HFFc6 (cell line): ENCODE measurements around the gene BPIFB2. TPM values are rescaled to one million over a fixed set of nuclear protein-coding genes. Genes with fewer than 3 reads are reported as not detected.
"Not testable (repeated sequence)": the region's sequence is repeated elsewhere in the genome, so short reads cannot be mapped to it uniquely, and the experiment has no call there.

Source experiments
- DNase-seq: peaks from one replicate; pipeline ENCODE4 v3.0.0-alpha.2; 2018
- H3K27ac Mint-ChIP-seq: 2 replicates; pipeline ENCODE4 v1.8.0; 2020; ENCODE audit warnings: mild to moderate bottlenecking, mixed read lengths
- H3K27me3 Mint-ChIP-seq: 2 replicates; pipeline ENCODE4 v1.8.0; 2021; ENCODE audit warnings: mild to moderate bottlenecking, moderate library complexity, mixed read lengths; ENCODE audit not compliant: insufficient read depth
- H3K36me3 Mint-ChIP-seq: 2 replicates; pipeline ENCODE4 v1.8.0; 2021; ENCODE audit warnings: low read depth, mixed read lengths
- H3K4me1 Mint-ChIP-seq: 2 replicates; pipeline ENCODE4 v1.8.0; 2020; ENCODE audit warnings: low read depth, mixed read lengths
- H3K4me3 Mint-ChIP-seq: 2 replicates; pipeline ENCODE4 v1.8.0; 2020; ENCODE audit warnings: mild to moderate bottlenecking, moderate library complexity, mixed read lengths
- H3K9me3 Mint-ChIP-seq: 2 replicates; pipeline ENCODE4 v1.8.0; 2020; ENCODE audit warnings: mild to moderate bottlenecking, mixed read lengths
- total RNA-seq, 6 experiments: library from RNA; stranded (reverse); fragmentation: NEBNext Ultra II Directional; extraction: Animal tissue kit (Norgen Biotek cat#: 25700); gene quantifications; 2 replicates in 1 of 6; 3 replicates in 5 of 6; pipeline ENCODE4 v1.2.3, GENCODE V29; 2021
- TF ChIP-seq, protein P1 (sequence below): fragments of 200-600 bp; sonication (generic); IDR thresholded peaks from 2 replicates; pipeline ENCODE4 v1.5.0; 2021; ENCODE audit warnings: antibody characterized with exemption, mild to moderate bottlenecking

The BPIFB2 gene
- total RNA-seq, 6 experiments from 2014 or later = not detected

DNA sequence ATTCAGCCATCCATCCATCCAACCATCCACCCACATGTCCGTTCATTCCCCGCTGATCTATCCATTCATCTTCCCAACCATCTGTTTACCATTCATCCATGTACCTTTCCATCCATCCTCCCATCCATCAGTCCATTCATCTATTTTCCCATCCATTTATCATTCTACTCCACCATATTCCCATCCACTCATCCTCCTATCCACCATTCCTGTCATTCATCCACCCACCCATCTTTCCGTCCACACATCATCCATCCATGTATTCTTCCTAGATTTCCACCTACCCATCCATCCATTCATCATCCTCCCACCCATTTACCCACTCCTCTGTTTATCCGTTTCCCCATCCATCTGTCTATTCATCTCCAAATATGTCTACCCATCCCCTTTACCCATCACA lies 30.7 kb downstream of the BPIFB2 start:
- H3K27ac Mint-ChIP-seq = no peak overlapping the region
- DNase-seq = no peak
- no peaks in the 10 kb centered on the region for H3K4me1 Mint-ChIP-seq
- H3K9me3 Mint-ChIP-seq = no peaks in the 10 kb centered on the region
- no peaks in the 10 kb centered on the region for H3K36me3 Mint-ChIP-seq
- TF ChIP-seq, protein P1, sequence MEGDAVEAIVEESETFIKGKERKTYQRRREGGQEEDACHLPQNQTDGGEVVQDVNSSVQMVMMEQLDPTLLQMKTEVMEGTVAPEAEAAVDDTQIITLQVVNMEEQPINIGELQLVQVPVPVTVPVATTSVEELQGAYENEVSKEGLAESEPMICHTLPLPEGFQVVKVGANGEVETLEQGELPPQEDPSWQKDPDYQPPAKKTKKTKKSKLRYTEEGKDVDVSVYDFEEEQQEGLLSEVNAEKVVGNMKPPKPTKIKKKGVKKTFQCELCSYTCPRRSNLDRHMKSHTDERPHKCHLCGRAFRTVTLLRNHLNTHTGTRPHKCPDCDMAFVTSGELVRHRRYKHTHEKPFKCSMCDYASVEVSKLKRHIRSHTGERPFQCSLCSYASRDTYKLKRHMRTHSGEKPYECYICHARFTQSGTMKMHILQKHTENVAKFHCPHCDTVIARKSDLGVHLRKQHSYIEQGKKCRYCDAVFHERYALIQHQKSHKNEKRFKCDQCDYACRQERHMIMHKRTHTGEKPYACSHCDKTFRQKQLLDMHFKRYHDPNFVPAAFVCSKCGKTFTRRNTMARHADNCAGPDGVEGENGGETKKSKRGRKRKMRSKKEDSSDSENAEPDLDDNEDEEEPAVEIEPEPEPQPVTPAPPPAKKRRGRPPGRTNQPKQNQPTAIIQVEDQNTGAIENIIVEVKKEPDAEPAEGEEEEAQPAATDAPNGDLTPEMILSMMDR = no peak
- H3K27me3 Mint-ChIP-seq = peaks cover 41% of the 10 kb centered on the region
- H3K4me3 Mint-ChIP-seq = no peak overlapping the region

DNA sequence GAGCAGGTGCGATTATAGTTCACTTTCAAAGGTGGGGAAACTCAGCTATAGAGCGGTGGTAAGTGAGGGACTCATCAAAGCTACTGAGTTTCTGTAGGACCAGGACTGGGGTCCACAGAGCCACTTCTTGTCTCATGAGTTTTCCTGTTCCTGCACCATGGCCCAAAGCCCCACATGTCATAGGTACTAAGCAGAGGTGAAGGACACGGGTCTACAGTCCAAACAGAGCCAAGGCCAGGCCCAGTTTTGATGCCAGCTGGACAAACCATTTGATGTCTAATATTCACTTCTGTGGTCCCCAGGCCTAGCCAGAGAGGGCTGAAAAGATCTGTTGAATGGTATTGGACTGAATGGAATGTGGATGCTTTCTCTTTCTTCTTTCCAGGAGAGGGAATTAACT lies 34.9 kb downstream of the BPIFB2 start:
- no peak overlapping the region for H3K4me3 Mint-ChIP-seq
- DNase-seq = no peak
- peaks cover 42% of the 10 kb centered on the region for H3K27me3 Mint-ChIP-seq
- H3K9me3 Mint-ChIP-seq = peaks cover 10% of the 10 kb centered on the region
- peaks cover 10% of the 10 kb centered on the region for H3K36me3 Mint-ChIP-seq
- TF ChIP-seq, protein P1 = no peak
- no peak overlapping the region for H3K27ac Mint-ChIP-seq
- no peaks in the 10 kb centered on the region for H3K4me1 Mint-ChIP-seq

DNA sequence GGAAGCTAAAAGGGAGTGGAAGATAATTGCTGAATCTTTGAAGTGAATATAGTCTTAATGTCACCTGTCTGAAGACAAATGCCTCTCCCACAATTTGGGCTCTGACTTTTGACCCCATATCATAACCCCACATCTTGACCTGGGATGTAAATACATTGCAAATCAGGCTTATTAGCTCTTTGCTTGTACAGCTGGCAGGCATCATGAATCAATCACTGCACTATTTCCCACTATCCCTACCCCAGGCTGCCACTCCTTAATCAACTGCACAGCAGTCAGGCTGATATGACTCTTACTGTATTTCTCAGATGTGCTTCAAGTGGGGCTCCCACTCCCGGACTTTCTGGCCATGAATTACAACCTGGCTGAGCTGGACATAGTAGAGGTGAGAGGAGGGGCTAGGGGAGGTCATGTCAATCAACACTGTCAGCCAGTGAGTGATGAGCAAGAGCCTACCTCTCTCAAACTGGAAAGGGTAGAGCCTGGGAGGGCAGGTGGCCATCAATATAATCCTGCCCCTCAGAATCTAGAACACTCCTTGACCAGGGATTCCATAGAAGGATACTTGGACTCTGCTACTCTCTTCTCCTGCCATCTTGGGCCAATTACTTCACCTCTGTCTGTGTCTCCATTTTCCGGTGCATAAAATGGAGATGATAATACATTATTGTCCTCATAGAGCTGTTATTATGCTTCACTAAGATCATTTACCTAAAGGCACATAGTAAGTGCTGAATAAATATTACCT lies 35.7 kb downstream of the BPIFB2 start:
- Mint-ChIP-seq H3K9me3 (peaks cover 10% of the 10 kb centered on the region), H3K4me3 (no peak overlapping the region), H3K27ac (no peak overlapping the region), H3K36me3 (peaks cover 10% of the 10 kb centered on the region), H3K4me1 (no peaks in the 10 kb centered on the region), H3K27me3 (peaks cover 37% of the 10 kb centered on the region)
- DNase-seq = no peak
- TF ChIP-seq, protein P1 = no peak

DNA sequence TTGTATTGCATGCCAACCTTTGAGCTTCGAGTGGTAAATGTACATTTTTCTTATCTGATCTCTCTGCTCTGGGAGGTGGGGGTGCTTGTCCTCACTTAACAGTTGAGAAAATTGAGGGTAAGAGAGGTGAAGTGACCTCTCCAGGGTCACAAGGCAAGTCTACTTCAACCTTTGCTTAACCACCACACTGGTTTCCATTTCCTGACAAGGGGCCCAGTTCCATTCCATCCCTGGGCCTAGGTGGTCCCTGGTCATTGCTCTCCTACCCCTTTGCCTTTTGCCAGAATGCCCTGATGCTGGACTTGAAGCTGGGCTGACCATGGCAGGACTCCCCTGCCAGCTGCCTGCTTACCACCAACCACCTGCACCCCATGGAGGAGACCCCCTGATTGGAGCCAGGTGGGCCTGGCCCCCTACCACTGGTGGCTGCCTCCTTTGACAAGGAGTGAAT lies 36.3 kb downstream of the BPIFB2 start:
- TF ChIP-seq, protein P1 = no peak
- no peaks in the 10 kb centered on the region for H3K4me1 Mint-ChIP-seq
- H3K27me3 Mint-ChIP-seq = peaks cover 39% of the 10 kb centered on the region
- H3K27ac Mint-ChIP-seq = no peak overlapping the region
- peaks cover 10% of the 10 kb centered on the region for H3K9me3 Mint-ChIP-seq
- no peak overlapping the region for H3K4me3 Mint-ChIP-seq
- peaks cover 10% of the 10 kb centered on the region for H3K36me3 Mint-ChIP-seq
- no peak for DNase-seq

DNA sequence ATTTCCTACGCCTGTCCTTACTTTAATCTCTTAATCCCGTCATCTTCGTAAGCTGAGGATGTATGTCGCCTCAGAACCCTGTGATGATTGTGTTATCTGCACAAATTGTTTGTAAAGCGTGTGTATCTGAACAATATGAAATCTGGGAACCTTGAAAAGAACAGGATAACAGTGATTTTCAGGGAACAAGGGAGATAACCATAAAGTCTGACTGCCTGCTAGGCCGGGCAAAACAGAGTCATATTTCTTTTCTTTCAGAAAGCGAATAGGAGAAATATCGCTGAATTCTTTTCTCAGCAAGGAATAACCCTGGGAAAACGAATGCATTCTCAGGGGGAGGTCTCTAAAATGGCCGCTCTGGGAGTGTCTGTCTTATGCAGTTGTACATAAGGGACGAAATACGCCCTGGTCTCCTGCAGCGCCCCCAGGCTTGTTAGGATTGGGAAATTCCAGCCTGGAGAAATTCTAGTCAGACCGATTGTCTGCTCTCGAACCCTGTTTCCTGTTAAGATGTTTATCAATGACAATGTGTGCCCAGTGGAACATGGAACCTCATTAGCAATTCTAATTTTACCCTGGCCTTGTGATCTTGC lies 37.7 kb downstream of the BPIFB2 start:
- H3K27ac Mint-ChIP-seq, DNase-seq, H3K36me3 Mint-ChIP-seq, H3K4me1 Mint-ChIP-seq, H3K4me3 Mint-ChIP-seq: not testable (repeated sequence)
- H3K27me3 Mint-ChIP-seq = peaks cover 29% of the 10 kb centered on the region
- H3K9me3 Mint-ChIP-seq = peaks cover 10% of the 10 kb centered on the region

DNA sequence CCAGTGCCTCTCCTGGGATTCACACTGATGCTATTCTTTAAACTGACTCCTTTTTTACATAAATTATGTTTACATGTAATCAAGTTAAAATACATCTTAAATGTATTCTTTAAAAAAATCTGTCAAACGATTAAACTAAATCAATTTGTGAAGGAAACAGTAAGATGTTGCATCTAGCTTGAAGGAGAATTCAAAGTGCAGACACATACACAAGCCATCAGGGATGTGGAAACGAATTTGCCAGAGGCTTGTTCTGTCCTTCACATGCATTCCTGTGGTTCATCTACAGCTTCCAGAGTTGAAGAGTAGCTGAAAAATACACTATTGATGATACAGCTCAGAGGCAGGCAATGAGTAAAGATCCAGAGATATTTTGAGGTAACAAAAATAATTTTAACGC lies 38.9 kb downstream of the BPIFB2 start:
- Mint-ChIP-seq H3K4me1 (no peaks in the 10 kb centered on the region), H3K4me3 (no peak overlapping the region), H3K36me3 (peaks cover 10% of the 10 kb centered on the region), H3K27me3 (peaks cover 23% of the 10 kb centered on the region), H3K9me3 (peaks cover 10% of the 10 kb centered on the region), H3K27ac (no peak overlapping the region)
- TF ChIP-seq, protein P1 = no peak
- DNase-seq = no peak
